Measurements from ENCODE around the gene CYB561D1. TPM values are rescaled to one million over a fixed set of nuclear protein-coding genes. Genes with fewer than 3 reads are reported as not detected.

CYB561D1 gene
- total RNA-seq, 2 donors from 2014 or later, result 8.1 to 12.5 TPM

DNA sequence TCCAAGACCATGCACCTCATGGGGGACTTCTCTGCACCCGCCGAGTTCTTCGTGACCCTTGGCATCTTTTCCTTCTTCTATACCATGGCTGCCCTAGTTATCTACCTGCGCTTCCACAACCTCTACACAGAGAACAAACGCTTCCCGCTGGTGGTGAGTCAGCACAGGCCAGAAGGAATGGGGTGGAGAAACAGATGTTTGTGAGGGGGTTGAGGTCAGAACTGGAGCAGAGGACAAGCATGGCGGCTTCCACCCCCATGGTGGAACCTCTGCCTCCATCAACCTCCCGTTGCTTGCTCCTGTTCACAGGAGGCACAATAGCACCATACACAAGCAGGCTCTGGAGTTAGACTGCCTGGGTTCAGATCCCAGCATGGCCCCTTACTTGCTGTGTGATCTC is 17.1 kb upstream of the CYB561D1 start:
- H3K4me3 ChIP-seq, result no peak overlapping the region
- H3K4me1 ChIP-seq, result no peaks in the 10 kb centered on the region
- intact Hi-C loops (cut with DNase I), result loop anchor here (5.0 kb wide), 1 partner anchor 45 kb away; no protein-coding TSS in a partner anchor
- TF ChIP-seq, protein P1, sequence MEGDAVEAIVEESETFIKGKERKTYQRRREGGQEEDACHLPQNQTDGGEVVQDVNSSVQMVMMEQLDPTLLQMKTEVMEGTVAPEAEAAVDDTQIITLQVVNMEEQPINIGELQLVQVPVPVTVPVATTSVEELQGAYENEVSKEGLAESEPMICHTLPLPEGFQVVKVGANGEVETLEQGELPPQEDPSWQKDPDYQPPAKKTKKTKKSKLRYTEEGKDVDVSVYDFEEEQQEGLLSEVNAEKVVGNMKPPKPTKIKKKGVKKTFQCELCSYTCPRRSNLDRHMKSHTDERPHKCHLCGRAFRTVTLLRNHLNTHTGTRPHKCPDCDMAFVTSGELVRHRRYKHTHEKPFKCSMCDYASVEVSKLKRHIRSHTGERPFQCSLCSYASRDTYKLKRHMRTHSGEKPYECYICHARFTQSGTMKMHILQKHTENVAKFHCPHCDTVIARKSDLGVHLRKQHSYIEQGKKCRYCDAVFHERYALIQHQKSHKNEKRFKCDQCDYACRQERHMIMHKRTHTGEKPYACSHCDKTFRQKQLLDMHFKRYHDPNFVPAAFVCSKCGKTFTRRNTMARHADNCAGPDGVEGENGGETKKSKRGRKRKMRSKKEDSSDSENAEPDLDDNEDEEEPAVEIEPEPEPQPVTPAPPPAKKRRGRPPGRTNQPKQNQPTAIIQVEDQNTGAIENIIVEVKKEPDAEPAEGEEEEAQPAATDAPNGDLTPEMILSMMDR (IDR thresholded peaks at IDR 0.05), result no peak
- H3K9me3 ChIP-seq, result no peaks in the 10 kb centered on the region
- peak; percentile 12 for DNase-seq
- no peaks in the 10 kb centered on the region for H3K36me3 ChIP-seq
- no peaks in the 10 kb centered on the region for H3K27me3 ChIP-seq
- H3K27ac ChIP-seq, result no peak overlapping the region
- H3K9ac ChIP-seq (ENCODE audit: low read depth in 2 of 2, low read length in 2 of 2), result no peak overlapping the region

DNA sequence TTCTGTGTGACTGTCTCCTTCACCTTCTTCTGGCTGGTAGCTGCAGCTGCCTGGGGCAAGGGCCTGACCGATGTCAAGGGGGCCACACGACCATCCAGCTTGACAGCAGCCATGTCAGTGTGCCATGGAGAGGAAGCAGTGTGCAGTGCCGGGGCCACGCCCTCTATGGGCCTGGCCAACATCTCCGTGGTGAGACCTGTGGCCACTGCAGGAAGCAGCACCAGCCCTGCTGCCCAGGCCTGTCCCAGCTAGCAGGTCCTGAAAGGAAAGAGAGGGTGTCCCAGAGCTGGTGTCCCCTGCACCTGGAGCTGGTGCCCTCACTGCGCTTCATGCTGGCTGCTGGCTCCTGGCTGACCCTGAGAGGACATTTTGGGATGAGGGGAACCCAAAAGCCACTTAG is 16.1 kb upstream of the CYB561D1 start:
- TF ChIP-seq, protein P1 (IDR thresholded peaks at IDR 0.05), result no peak
- H3K4me1 ChIP-seq, result no peaks in the 10 kb centered on the region
- H3K9ac ChIP-seq (ENCODE audit: low read depth in 2 of 2, low read length in 2 of 2), result no peak overlapping the region
- no peaks in the 10 kb centered on the region for H3K27me3 ChIP-seq
- intact Hi-C loops (cut with DNase I), result loop anchor here (5.0 kb wide), 1 partner anchor 46 kb away; no protein-coding TSS in a partner anchor
- H3K36me3 ChIP-seq, result no peaks in the 10 kb centered on the region
- no peak overlapping the region for H3K4me3 ChIP-seq
- H3K9me3 ChIP-seq, result no peaks in the 10 kb centered on the region
- H3K27ac ChIP-seq, result no peak overlapping the region
- no peak for DNase-seq

DNA sequence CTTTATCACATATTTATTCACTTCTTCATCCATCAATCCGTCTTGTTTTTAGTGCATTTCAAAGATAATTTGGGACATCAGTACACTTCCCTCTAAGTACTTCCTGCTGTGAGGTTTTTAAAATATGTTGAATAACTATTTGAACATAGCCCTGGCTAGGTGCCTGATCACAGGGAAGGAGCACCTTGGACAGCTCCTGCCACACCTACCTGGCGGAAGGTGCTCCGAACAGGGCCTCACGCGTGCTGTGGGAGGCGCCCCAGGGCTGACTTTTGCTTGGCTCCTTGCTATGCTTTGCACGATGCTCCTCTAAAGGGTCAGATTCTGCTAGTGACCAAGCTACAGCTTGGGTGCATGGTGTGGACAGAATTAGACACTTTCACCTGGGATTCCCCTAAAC is 15.1 kb upstream of the CYB561D1 start:
- peak; percentile 58 for DNase-seq
- Histone ChIP-seq H3K9ac (ENCODE audit: low read depth in 2 of 2, low read length in 2 of 2) (no peak overlapping the region), H3K36me3 (no peaks in the 10 kb centered on the region), H3K4me1 (peaks cover 6% of the 10 kb centered on the region), H3K4me3 (no peak overlapping the region), H3K9me3 (no peaks in the 10 kb centered on the region), H3K27me3 (no peaks in the 10 kb centered on the region), H3K27ac (no peak overlapping the region)
- TF ChIP-seq, protein P1 (IDR thresholded peaks at IDR 0.05), result no peak
- intact Hi-C loops (cut with DNase I), result loop anchor here (5.0 kb wide), 1 partner anchor 47 kb away; no protein-coding TSS in a partner anchor

DNA sequence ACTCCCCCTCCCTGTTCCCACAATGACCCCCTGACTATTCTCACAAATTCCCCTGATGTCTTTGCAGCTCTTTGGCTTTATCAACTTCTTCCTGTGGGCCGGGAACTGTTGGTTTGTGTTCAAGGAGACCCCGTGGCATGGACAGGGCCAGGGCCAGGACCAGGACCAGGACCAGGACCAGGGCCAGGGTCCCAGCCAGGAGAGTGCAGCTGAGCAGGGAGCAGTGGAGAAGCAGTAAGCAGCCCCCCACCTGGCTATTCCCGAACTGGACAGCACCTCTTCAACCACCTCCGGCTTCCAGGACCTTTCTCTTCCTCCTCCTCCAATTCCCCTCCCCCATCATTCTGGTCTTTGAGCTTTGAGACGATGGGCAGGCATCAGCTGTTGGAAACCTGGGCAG is 14.6 kb upstream of the CYB561D1 start:
- peak; percentile 15 for DNase-seq
- no peak overlapping the region for H3K4me3 ChIP-seq

DNA sequence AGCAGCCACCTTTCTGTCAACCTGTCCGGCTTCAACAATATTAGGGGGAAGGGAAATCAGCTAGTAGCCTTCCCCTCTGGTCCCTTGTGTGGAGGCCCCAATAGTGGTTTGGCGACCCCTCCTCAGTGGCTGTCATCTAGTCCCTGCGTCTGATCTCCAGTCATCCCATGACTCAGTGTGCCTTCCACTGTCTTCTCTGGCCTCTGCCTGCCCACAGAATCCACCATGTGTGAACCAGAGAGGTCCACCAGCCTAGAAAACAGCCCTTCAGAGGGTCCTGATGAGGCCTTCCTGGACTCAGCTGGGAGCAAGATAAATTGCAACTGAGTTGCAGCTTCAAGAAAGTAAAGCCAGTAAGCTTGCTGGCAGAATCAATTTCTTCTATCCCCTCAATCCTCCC is 14.0 kb upstream of the CYB561D1 start:
- no peaks in the 10 kb centered on the region for H3K9me3 ChIP-seq
- H3K4me3 ChIP-seq, result no peak overlapping the region
- H3K36me3 ChIP-seq, result no peaks in the 10 kb centered on the region
- TF ChIP-seq, protein P1 (IDR thresholded peaks at IDR 0.05), result no peak
- H3K9ac ChIP-seq (ENCODE audit: low read depth in 2 of 2, low read length in 2 of 2), result no peak overlapping the region
- H3K4me1 ChIP-seq, result peaks cover 11% of the 10 kb centered on the region
- no peak overlapping the region for H3K27ac ChIP-seq
- no peaks in the 10 kb centered on the region for H3K27me3 ChIP-seq
- intact Hi-C loops (cut with DNase I), result loop anchor here (5.0 kb wide), 1 partner anchor 48 kb away; no protein-coding TSS in a partner anchor
- DNase-seq, result no peak

More for the DNA sequence above, 14.6 kb upstream of the CYB561D1 start:
- Histone ChIP-seq H3K9me3 (no peaks in the 10 kb centered on the region), H3K9ac (ENCODE audit: low read depth in 2 of 2, low read length in 2 of 2) (no peak overlapping the region), H3K27ac (no peak overlapping the region), H3K4me1 (peaks cover 8% of the 10 kb centered on the region), H3K36me3 (no peaks in the 10 kb centered on the region), H3K27me3 (no peaks in the 10 kb centered on the region)
- intact Hi-C loops (cut with DNase I), result loop anchor here (5.0 kb wide), 1 partner anchor 47 kb away; no protein-coding TSS in a partner anchor
- TF ChIP-seq, protein P1 (IDR thresholded peaks at IDR 0.05), result no peak
